ENCODE results near the gene MED29. TPM values are rescaled to one million over a fixed set of nuclear protein-coding genes. Genes with fewer than 3 reads are reported as not detected.

The MED29 gene
- total and polyA plus RNA-seq, 2 of the 13 experiments (the other 11 are each of a cell fraction or from before 2014, with no cell fraction given), result 14.0 to 19.7 TPM

- TF ChIP-seq POGZ (CRISPR knock-in tag; IDR thresholded peaks at IDR 0.05) (0 out of 2 replicates have a peak, but pooled peaks have one; percentile 41), SMAD9 (CRISPR knock-in tag; IDR thresholded peaks at IDR 0.05) (no peak), NR2C2 (CRISPR knock-in tag; IDR thresholded peaks at IDR 0.05; ENCODE audit: borderline replicate concordance) (peak; percentile 73), EP300 (IDR thresholded peaks at IDR 0.05; ENCODE audit: low read depth in 2 of 2, low read length in 2 of 2) (no peak), EP300 (CRISPR knock-in tag; IDR thresholded peaks at IDR 0.05; ENCODE audit: borderline replicate concordance) (no peak), CEBPB (IDR thresholded peaks at IDR 0.05; ENCODE audit: borderline replicate concordance, low read depth, low read length) (peak; percentile 85), ZNF724P (CRISPR knock-in tag; IDR thresholded peaks at IDR 0.05; ENCODE audit: borderline replicate concordance) (peak; percentile 62; the same call in 1 of the 2 replicates), AKAP8 (CRISPR knock-in tag; IDR thresholded peaks at IDR 0.05) (peak; percentile 83; the same call in 1 of the 2 replicates), ZNF629 (CRISPR knock-in tag; conservative IDR thresholded peaks at IDR 0.05) (no peak), ZFP91 (CRISPR knock-in tag; IDR thresholded peaks at IDR 0.05; ENCODE audit: borderline replicate concordance) (peak; percentile 91), CTCF (CRISPR knock-in tag; IDR thresholded peaks at IDR 0.05) (peak; percentile 57), KDM2A (CRISPR knock-in tag; IDR thresholded peaks at IDR 0.05; ENCODE audit: borderline replicate concordance, low read depth) (peak; percentile 97), HOXD1 (CRISPR knock-in tag; IDR thresholded peaks at IDR 0.05) (no peak; the same call in 1 of the 2 replicates), ZNF367 (CRISPR knock-in tag; IDR thresholded peaks at IDR 0.05; ENCODE audit: borderline replicate concordance) (no peak; the same call in 1 of the 2 replicates), STAG1 (CRISPR knock-in tag; IDR thresholded peaks at IDR 0.05) (0 out of 2 replicates have a peak, but pooled peaks have one; percentile 8), ZNF333 (CRISPR knock-in tag; IDR thresholded peaks at IDR 0.05; ENCODE audit: borderline replicate concordance) (peak; percentile 91; the same call in 1 of the 2 replicates), ZNF501 (CRISPR knock-in tag; IDR thresholded peaks at IDR 0.05) (peak; percentile 77), ZBTB38 (CRISPR knock-in tag; IDR thresholded peaks at IDR 0.05) (no peak; the same call in 1 of the 2 replicates), HOXA5 (CRISPR knock-in tag; IDR thresholded peaks at IDR 0.05) (peak; percentile 59; the same call in 1 of the 2 replicates), SP5 (CRISPR knock-in tag; IDR thresholded peaks at IDR 0.05; ENCODE audit: borderline replicate concordance, low read depth) (no peak), PHF5A (CRISPR knock-in tag; IDR thresholded peaks at IDR 0.05; ENCODE audit: low read depth, unreplicated experiment) (peak; percentile 57), ETS1 (CRISPR knock-in tag; IDR thresholded peaks at IDR 0.05) (peak; percentile 61; the same call in 1 of the 2 replicates), ZBTB10 (CRISPR knock-in tag; IDR thresholded peaks at IDR 0.05; ENCODE audit: borderline replicate concordance) (no peak; the same call in 1 of the 2 replicates)
These were observed at the start of gene MED29, which contains the start of gene PAF1 (continued) for GRCh38 chr19:39390751-39391437.

Data from HepG2 (cell line).